GM18951 (cell line): Measurements from ENCODE around the gene MMP24.
"Not testable (repeated sequence)": the region's sequence is repeated elsewhere in the genome, so short reads cannot be mapped to it uniquely, and the experiment has no call there.

ENCODE experiments used
- POLR2A ChIP-seq: IDR thresholded peaks from 4 replicates; pipeline ENCODE4 v1.6.1; 2011; ENCODE audit warnings: mild to moderate bottlenecking; ENCODE audit not compliant: insufficient read length, insufficient read depth; ENCODE audit errors: extremely low read depth
- in situ Hi-C: fragments of 300-500 bp; cut with MboI; formaldehyde crosslinking; loops from one replicate; pipeline ENCODE4 v1.12.0; 2022; ENCODE audit warnings: low sequenced_read_pairs, mixed read lengths, inconsistent platforms; ENCODE audit not compliant: unreplicated experiment

The MMP24 gene

GRCh38 chr20:35303382-35303734 lies 76.9 kb downstream of the MMP24 start:
- TF ChIP-seq POLR2A: no peak
- in situ Hi-C loops: loop anchor here (10.0 kb wide), 1 partner anchor 141 kb away; no protein-coding TSS in a partner anchor

DNA sequence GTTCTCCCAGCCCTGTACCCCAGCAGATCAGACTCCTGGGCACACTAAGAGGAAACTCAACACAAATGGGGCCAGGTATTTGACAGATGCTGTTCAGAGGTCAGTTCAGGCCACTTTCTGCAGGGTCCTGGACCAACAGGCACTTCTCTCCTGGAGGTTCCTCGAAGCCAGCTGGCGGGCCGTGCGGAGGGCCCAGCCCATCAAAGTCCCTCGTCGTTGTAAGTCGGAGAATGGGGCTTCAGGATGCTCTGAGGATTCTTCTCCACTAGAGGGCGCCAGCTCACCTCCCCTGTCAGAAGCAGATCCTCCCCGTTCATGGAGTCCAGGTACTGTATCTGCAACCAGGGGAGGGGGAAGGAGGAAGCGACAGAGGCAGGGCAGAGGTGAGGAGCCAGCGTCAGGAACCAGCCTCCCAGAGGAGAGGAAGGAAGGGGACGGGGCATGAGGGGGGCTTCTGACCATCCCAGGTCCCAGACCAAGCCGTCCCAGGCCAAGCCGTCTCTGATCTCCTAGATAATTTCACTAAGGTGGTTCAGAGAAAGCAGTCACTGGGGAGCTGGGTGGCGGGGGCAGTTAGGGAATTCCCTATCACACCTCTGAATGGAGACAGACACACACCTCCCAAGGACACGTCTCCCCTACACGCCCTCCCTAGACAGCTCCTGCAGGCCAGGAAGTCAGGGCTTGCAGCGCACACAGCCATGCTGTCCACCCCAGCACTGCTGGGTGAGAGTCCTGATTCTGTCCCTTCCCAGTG lies 77.4 kb downstream of the MMP24 start:
- in situ Hi-C loops: loop anchor here (10.0 kb wide), 1 partner anchor 141 kb away; no protein-coding TSS in a partner anchor
- TF ChIP-seq POLR2A: no peak

GRCh38 chr20:35304956-35305355 lies 78.5 kb downstream of the MMP24 start:
- in situ Hi-C loops: loop anchor here (10.0 kb wide), 1 partner anchor 140 kb away; no protein-coding TSS in a partner anchor
- TF ChIP-seq POLR2A: no peak

- in situ Hi-C loops: loop anchor here (10.0 kb wide), 1 partner anchor 139 kb away; no protein-coding TSS in a partner anchor
- TF ChIP-seq POLR2A: no peak
Observed at GRCh38 chr20:35305682-35306556, 79.4 kb downstream of the MMP24 start.

GRCh38 chr20:35306931-35307517 lies 80.5 kb downstream of the MMP24 start:
- in situ Hi-C loops: loop anchor here (10.0 kb wide), 1 partner anchor 138 kb away; no protein-coding TSS in a partner anchor
- TF ChIP-seq POLR2A: no peak

DNA sequence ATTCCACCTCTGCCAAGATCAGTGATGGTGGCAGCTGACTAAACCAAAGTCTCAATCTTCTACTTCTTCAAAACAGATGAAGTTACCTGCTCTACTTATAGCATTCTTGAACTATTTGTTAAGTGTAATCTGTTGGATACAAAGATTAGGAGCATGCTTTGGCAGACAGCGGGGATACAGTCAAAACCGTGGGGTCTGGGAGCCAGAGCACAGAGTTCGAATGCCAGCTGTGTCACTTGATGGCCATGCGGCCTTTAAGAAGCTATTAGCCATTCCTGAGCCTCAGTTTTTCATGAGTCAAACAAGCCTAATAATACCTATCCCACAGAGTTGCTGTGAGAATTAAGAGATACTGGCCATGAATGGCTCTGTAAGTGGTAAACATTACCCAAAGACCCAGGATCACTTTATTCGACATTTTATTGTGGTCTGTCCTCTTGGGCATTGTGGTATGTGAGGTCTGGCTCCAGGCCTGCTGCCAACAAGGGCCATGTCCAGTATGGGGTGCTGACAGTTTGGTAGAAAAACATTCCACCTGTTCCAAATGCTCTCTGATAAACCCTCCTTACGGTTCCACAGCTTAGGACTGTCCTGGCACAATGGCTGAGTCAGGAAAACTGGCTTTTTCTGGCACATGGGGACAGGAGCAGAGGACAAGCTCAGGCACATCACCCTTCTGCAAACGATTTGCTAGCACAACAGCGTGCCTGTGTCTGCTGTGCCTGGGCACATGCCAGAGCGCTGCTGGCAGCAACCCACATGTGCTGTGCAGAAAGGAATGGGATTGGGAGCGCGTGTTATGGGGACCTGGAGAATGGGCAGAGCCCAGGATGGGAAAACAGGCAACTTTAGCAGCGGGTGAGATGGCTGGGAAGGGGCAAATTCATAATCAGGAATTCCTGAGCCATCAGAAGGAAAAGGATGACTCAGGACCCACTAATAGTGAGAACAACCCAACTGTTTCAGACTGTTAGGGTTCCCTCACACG lies 81.5 kb downstream of the MMP24 start:
- in situ Hi-C loops: loop anchor here (10.0 kb wide), 1 partner anchor 137 kb away; no protein-coding TSS in a partner anchor
- TF ChIP-seq POLR2A: no peak

DNA sequence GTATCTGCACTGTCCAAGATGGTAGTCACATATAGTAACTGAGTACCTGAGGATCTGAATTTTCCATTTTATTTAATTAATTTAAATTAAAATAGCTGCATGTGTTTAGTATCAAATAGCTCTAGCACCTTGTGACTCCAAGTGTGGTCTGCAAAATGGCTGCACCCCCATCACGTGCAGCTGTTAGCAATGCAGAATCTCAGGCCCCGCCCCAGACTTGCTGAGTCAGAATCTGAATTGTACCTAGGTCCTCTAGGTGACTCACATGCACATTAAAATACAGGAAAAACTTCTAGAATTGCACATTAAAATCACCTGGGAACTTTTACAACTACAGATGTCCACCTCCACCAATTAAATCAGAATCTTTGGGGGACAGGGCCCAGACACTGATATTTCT lies 84.9 kb downstream of the MMP24 start:
- TF ChIP-seq POLR2A: no peak
- in situ Hi-C loops: no loop called here

DNA sequence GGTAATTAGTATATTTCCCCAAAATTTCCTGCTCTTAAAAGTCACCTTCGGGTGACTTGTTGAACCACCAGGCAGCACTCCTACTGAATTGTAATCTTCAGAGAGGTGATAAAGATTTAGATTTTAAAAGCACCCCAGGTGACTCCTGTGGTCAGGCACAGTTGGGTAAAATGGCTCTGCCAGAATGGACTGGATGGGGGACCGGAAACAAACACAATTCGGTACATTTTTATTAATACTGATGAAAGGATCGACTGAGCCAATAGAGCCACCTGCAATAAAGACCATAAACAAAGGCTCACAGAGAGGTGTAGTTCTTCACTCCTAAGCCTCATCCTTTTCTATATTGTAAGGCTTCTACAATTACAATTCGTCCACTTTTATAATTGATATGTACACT lies 85.3 kb downstream of the MMP24 start:
- no peak for TF ChIP-seq POLR2A
- in situ Hi-C loops: no loop called here

- TF ChIP-seq POLR2A: no peak
- in situ Hi-C loops: no loop called here
Observed at GRCh38 chr20:35312318-35312717, 85.8 kb downstream of the MMP24 start.

- TF ChIP-seq POLR2A: no peak
- in situ Hi-C loops: no loop called here
Observed at GRCh38 chr20:35314816-35315631, 88.5 kb downstream of the MMP24 start.

- in situ Hi-C loops: not testable (repeated sequence)
Observed at GRCh38 chr20:35315632-35316020, 89.1 kb downstream of the MMP24 start.
